ENCODE measurements around the gene MARCHF11. TPM values are rescaled to one million over a fixed set of nuclear protein-coding genes. Genes with fewer than 3 reads are reported as not detected.

MARCHF11 gene
- total and polyA plus RNA-seq, 2 of the 4 experiments (the other 2 are of a cell fraction): not detected

GRCh38 chr5:16140417-16140816 lies 39.2 kb downstream of the MARCHF11 start:
- H2AK5ac ChIP-seq (ENCODE audit: low read depth, low read length): no peak overlapping the region
- H3K9me1 ChIP-seq (ENCODE audit: insufficient read depth, low read length): no peaks in the 10 kb centered on the region
- H3K4me3 ChIP-seq (ENCODE audit: insufficient read depth, low read depth, low read length): no peak overlapping the region
- H4K91ac ChIP-seq (ENCODE audit: insufficient read depth, low read depth, low read length): no peak overlapping the region
- ChIA-PET POLR2A (ENCODE audit: unreplicated experiment) (no interaction called here), CTCF (no interaction called here)
- no peak overlapping the region for H3K14ac ChIP-seq (replicated peaks; ENCODE audit: low read depth, low read length)
- H2AK9ac ChIP-seq (replicated peaks; ENCODE audit: low read depth, low read length, poor library complexity): no peak overlapping the region
- intact Hi-C loops (cut with micrococcal nuclease): no loop called here
- ATAC-seq (ENCODE audit: low read depth) (no peak), DNase-seq (no peak)
- H2BK15ac ChIP-seq (ENCODE audit: low read depth, low read length): no peak overlapping the region
- no peak overlapping the region for H3K23ac ChIP-seq (ENCODE audit: low read depth, low read length)
- H3K4me2 ChIP-seq (ENCODE audit: low read depth, low read length): no peak overlapping the region
- no TSS peak for BruUV-seq (replicated peaks)
- no peak overlapping the region for H2BK5ac ChIP-seq (ENCODE audit: low read depth, low read length, poor library complexity, severe bottlenecking)
- in situ Hi-C loops (cut with MboI; ENCODE audit: low sequenced_read_pairs): no loop called here
- H3K18ac ChIP-seq (ENCODE audit: low read depth, low read length): no peak overlapping the region
- no peak overlapping the region for H2BK120ac ChIP-seq (ENCODE audit: low read depth, low read length)
- no peaks in the 10 kb centered on the region for H3K9me3 ChIP-seq (ENCODE audit: control insufficient read depth, insufficient read depth, low read length)
- H4K20me1 ChIP-seq (ENCODE audit: insufficient read depth, low read length): no peaks in the 10 kb centered on the region
- H3K4ac ChIP-seq (ENCODE audit: low read depth, low read length): no peak overlapping the region
- no peak overlapping the region for H2AFZ ChIP-seq (replicated peaks; ENCODE audit: low read length, poor library complexity)
- H3K27me3 ChIP-seq (ENCODE audit: control insufficient read depth, insufficient read depth, low read length): no peaks in the 10 kb centered on the region
- no peak for TF ChIP-seq RCOR1 (IDR thresholded peaks at IDR 0.05; ENCODE audit: insufficient replicate concordance, low read length)
- no peak for TF ChIP-seq MAZ (IDR thresholded peaks at IDR 0.05; ENCODE audit: borderline replicate concordance, low read depth, low read length)
- TF ChIP-seq RAD21 (IDR thresholded peaks at IDR 0.05; ENCODE audit: low read length): no peak
- no peak for TF ChIP-seq MAFK (IDR thresholded peaks at IDR 0.05; ENCODE audit: low read depth, low read length)
- TF ChIP-seq, protein P1, sequence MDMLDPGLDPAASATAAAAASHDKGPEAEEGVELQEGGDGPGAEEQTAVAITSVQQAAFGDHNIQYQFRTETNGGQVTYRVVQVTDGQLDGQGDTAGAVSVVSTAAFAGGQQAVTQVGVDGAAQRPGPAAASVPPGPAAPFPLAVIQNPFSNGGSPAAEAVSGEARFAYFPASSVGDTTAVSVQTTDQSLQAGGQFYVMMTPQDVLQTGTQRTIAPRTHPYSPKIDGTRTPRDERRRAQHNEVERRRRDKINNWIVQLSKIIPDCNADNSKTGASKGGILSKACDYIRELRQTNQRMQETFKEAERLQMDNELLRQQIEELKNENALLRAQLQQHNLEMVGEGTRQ (IDR thresholded peaks at IDR 0.05; ENCODE audit: low read depth, low read length): no peak
- TF ChIP-seq NFE2L2 (IDR thresholded peaks at IDR 0.05; ENCODE audit: low read depth, low read length): no peak
- TF ChIP-seq FOS (IDR thresholded peaks at IDR 0.05; ENCODE audit: low read depth, low read length): no peak
- TF ChIP-seq SMC3 (IDR thresholded peaks at IDR 0.05; ENCODE audit: low read depth, low read length): no peak
- no peak for TF ChIP-seq CEBPB (IDR thresholded peaks at IDR 0.05; ENCODE audit: low read depth, low read length)
- TF ChIP-seq RFX5 (IDR thresholded peaks at IDR 0.05; ENCODE audit: low read depth, low read length): no peak
- TF ChIP-seq CTCF (conservative IDR thresholded peaks at IDR 0.05; ENCODE audit: low read depth, low read length): no peak
- TF ChIP-seq BHLHE40 (IDR thresholded peaks at IDR 0.05; ENCODE audit: low read depth, low read length): no peak
- no peak for TF ChIP-seq MXI1 (IDR thresholded peaks at IDR 0.05; ENCODE audit: borderline replicate concordance, low read depth, low read length)
- TF ChIP-seq POLR2A (IDR thresholded peaks at IDR 0.05; ENCODE audit: low read depth, low read length): no peak
- TF ChIP-seq CHD1 (IDR thresholded peaks at IDR 0.05; ENCODE audit: low read depth, low read length): no peak
- TF ChIP-seq, protein P2, sequence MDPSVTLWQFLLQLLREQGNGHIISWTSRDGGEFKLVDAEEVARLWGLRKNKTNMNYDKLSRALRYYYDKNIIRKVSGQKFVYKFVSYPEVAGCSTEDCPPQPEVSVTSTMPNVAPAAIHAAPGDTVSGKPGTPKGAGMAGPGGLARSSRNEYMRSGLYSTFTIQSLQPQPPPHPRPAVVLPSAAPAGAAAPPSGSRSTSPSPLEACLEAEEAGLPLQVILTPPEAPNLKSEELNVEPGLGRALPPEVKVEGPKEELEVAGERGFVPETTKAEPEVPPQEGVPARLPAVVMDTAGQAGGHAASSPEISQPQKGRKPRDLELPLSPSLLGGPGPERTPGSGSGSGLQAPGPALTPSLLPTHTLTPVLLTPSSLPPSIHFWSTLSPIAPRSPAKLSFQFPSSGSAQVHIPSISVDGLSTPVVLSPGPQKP (IDR thresholded peaks at IDR 0.05; ENCODE audit: borderline replicate concordance, low read depth, low read length): no peak
- no peak overlapping the region for H3K27ac ChIP-seq (ENCODE audit: insufficient read depth, low read length)
- dilution Hi-C loops (cut with HindIII; ENCODE audit: low sequenced_read_pairs, unreplicated experiment): no loop called here
- no peak overlapping the region for H2BK20ac ChIP-seq (ENCODE audit: low read depth, low read length)
- H4K5ac ChIP-seq (ENCODE audit: low read depth, low read length): no peak overlapping the region
- H3K4me1 ChIP-seq (ENCODE audit: control insufficient read depth, insufficient read depth, low read length): no peaks in the 10 kb centered on the region
- H3K36me3 ChIP-seq (ENCODE audit: control insufficient read depth, insufficient read depth, low read length): no peaks in the 10 kb centered on the region
- WGBS, 2 experiments (ENCODE audit: extremely low coverage in 2 of 2, insufficient read length in 1 of 2): 100% methylated on average over 1 of the region's 3 CpGs; no CpG with 5 or more reads in 1 of the 2 experiments
- no peaks in the 10 kb centered on the region for H3K79me1 ChIP-seq (ENCODE audit: low read depth in 1 of 2, low read length in 2 of 2)
- no peak overlapping the region for H3K56ac ChIP-seq (ENCODE audit: extremely low read depth, insufficient read depth, low read length)
- no peak overlapping the region for H3K9ac ChIP-seq (ENCODE audit: low read depth, low read length)
- H4K8ac ChIP-seq (ENCODE audit: low read depth in 2 of 2, low read length in 2 of 2): no peak overlapping the region
